ENCODE results near the gene TEKTIP1.
"Not testable (repeated sequence)": the region's sequence is repeated elsewhere in the genome, so short reads cannot be mapped to it uniquely, and the experiment has no call there.

- not testable (repeated sequence) for TF ChIP-seq CTCF (IDR thresholded peaks at IDR 0.05); POLR2A (IDR thresholded peaks at IDR 0.05); EP300 (IDR thresholded peaks at IDR 0.05; ENCODE audit: low read depth); POLR2AphosphoS5 (IDR thresholded peaks at IDR 0.05)
These were observed 42.8 kb downstream of the TEKTIP1 start for GRCh38 chr19:3581792-3582191.
